Ascending aorta (tissue), 1 donor: Measurements from ENCODE around the gene LGALS7. TPM values are rescaled to one million over a fixed set of nuclear protein-coding genes. Genes with fewer than 3 reads are reported as not detected.

ENCODE experiments used
- total RNA-seq: library from RNA; depleted of rRNA; stranded (reverse); fragments of >200 nt; gene quantifications from one replicate; pipeline ENCODE4 v1.1.0, GENCODE V29; 2016

Gene LGALS7
- total RNA-seq, 1 donor from 2014 or later: not detected

Other genes starting within 250 kb of the LGALS7 start
- 15.1 TPM for gene MAP4K1, start 155.6 kb downstream of the LGALS7 start, total RNA-seq
- gene EIF3K, start 154.3 kb downstream of the LGALS7 start, total RNA-seq: 696 TPM
- gene ACTN4, start 125.9 kb downstream of the LGALS7 start, total RNA-seq: 1,036 TPM
- not detected for gene CAPN12, start 29.0 kb downstream of the LGALS7 start, total RNA-seq
- not detected for gene LGALS7B, start 15.7 kb upstream of the LGALS7 start, total RNA-seq
- gene LGALS4, start 39.4 kb upstream of the LGALS7 start, total RNA-seq: not detected
- gene ECH1, start 58.3 kb upstream of the LGALS7 start, total RNA-seq: 67.6 TPM
- gene HNRNPL, start 76.5 kb upstream of the LGALS7 start, total RNA-seq: 110 TPM
- 7.0 TPM for gene RINL, start 104.8 kb upstream of the LGALS7 start, total RNA-seq
- gene SIRT2, start 126.1 kb upstream of the LGALS7 start, total RNA-seq: 53.1 TPM
- gene NFKBIB, start 126.5 kb upstream of the LGALS7 start, total RNA-seq: 6.3 TPM
- not detected for gene CCER2, start 138.7 kb upstream of the LGALS7 start, total RNA-seq
- 1.4 TPM for gene SARS2, start 157.2 kb upstream of the LGALS7 start, total RNA-seq
- gene MRPS12, start 157.4 kb upstream of the LGALS7 start, total RNA-seq: 9.9 TPM
- 47.4 TPM for gene FBXO17, start 202.2 kb upstream of the LGALS7 start, total RNA-seq